HG03045 (cell line): ENCODE results near the gene CHFR.
"Not testable (repeated sequence)": the region's sequence is repeated elsewhere in the genome, so short reads cannot be mapped to it uniquely, and the experiment has no call there.

ENCODE experiments used
- ATAC-seq: cut with Tn5 transposase; IDR thresholded peaks from one replicate; pipeline ENCODE4 v1.9.1; 2021; ENCODE audit warnings: mild to moderate bottlenecking, moderate library complexity; ENCODE audit not compliant: unreplicated experiment

The CHFR gene

DNA sequence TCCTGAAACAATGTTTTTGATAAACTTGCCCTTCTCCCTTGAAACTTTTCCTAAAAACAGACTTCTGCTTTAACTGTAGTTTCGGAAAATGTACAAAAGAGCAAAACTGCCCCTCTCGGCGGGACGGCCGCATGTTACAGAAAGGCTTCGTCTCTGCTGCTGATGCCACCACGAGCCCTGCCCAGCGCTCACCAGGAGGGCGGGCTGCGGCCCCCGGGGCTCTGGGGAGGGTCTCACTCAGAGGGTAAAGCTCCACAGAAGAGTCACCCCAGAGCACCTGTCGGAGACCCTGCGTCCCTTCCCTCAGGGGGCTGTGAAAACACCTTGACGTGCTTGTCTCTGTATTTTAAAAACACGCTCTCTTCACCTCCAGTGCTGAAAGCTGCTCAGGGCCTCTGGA, 46.3 kb downstream of the CHFR start:
- no peak for ATAC-seq

DNA sequence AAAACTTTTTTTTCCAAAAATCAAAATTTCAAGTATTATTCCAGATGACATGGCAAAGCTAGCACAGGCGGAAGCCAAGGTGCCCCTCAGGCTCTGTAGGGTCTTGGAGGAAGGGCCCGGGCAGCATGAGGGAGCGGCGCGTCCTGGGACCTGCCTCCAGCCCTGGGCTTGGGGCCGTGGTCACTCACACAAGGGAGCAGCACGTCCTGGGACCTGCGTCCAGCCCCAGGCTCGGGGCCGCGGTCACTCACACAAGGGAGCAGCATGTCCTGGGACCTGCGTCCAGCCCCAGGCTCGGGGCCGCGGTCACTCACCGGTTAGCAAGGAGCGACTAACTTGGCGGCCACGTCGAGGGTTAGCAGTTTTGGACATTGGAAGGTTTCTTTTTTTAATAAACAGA, 46.9 kb downstream of the CHFR start:
- ATAC-seq: no peak

DNA sequence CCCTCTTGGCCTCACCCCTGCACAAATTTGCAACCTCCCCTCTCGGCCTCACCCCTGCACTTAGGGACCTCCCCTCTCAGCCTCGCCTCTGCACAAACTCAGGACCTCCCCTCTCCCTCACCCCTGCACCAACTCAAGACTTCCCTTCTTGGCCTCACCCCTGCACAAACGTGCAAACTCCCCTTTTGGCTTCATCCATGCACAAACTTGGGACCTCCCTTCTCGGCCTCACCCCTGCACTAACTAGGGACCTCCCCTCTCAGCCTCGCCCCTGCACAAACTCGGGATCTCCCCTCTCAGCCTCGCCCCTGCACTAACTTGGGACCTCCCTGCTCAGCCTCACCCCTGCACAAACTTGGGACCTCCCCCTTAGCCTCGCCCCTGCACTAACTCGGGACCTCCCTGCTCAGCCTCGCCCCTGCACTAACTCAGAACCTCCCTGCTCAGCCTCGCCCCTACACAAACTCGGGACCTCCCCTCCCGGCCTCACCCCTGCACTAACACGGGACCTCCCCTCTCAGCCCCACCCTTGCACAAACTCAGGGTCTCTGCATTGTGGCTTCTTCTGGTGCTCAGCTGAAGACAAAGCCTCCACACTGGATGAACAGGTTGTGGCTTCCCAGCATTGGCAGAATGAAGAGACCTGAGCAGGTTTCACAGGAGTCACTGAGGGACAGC, 47.7 kb downstream of the CHFR start:
- ATAC-seq: no peak

GRCh38 chr12:132838410-132839080, 48.9 kb downstream of the CHFR start:
- ATAC-seq: no peak

GRCh38 chr12:132837693-132838409, 49.6 kb downstream of the CHFR start:
- ATAC-seq: no peak

DNA sequence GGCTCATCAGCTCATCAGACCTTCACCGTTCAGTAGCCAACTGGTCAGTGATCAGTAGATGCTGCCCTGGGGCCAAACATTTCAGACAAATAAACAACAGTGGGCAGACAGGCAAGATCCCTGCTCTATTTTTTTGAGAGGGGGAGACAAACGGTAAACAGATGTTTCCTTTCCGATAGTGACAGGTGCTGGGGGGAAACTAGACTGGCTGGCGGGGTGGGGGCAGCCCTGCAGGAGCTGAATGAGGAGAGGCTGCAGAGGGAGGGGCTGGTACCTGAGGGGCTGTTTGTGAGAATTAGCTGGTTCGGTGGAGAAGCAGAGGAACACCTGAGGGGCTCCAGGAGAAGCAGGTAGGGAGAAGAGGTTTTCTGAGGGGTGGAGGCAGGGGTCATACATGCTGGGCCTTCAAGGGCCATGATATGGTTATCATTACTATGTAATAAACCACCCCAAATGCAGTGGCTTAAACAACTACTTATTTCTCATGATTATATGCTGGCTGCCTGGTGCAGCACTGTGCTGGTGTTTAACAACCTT, 50.5 kb downstream of the CHFR start:
- ATAC-seq: no peak

- ATAC-seq: not testable (repeated sequence)
Measured at GRCh38 chr12:132836230-132836629, 51.2 kb downstream of the CHFR start.

- no peak for ATAC-seq
Measured at GRCh38 chr12:132835076-132836025, 52.1 kb downstream of the CHFR start.

DNA sequence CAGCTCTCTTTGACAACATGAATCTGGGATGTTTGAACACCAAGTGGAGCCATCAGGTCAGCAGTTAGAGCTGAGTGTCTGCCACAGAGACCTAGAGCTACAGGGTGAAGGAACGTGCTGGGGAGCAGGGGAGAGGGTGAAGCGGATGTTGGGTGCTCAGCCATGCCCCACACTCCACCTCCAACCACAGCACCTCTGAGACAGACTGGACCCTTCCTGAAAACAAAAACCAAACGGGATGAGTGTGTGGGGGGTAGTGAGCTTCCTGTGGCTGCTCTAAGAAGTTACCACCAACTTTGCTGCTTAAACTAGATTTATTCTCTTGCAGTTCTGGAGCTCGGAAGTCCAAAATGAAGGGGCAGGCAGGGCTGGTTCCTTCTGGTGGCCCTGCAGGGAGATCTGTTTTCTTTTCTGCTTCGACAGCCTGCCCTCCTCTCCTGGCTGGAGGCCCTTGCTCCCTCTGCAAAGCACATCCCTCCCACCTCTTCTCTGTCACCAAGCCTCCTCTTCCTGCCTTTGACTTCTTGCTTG, 53.2 kb downstream of the CHFR start:
- no peak for ATAC-seq

GRCh38 chr12:132833341-132833740, 54.1 kb downstream of the CHFR start:
- ATAC-seq: no peak

GRCh38 chr12:132831771-132832170, 55.6 kb downstream of the CHFR start:
- no peak for ATAC-seq

GRCh38 chr12:132828706-132829534, 58.5 kb downstream of the CHFR start, which contains the start of gene GOLGA3:
Gene GOLGA3 (minus strand): TSS chr12:132828869. CDS start chr12:132822128, 6,741 bp downstream.
- ATAC-seq: peak; percentile 90

- peak; percentile 33 for ATAC-seq
Measured at GRCh38 chr12:132827763-132828703, 59.4 kb downstream of the CHFR start.

DNA sequence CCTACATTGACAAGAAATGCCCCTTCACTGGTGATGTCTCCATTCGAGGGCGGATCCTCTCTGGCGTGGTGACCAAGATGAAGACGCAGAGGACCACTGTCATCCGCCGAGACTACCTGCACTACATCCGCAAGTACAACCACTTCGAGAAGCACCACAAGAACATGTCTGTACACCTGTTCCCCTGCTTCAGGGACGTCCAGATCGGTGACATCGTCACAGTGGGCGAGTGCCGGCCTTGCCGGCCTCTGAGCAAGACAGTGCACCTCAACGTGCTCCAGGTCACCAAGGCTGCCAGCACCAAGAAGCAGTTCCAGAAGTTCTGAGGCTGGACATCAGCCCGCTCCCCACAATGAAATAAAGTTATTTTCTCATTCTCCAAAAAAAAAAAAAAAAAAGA, 61.5 kb downstream of the CHFR start:
- no peak for ATAC-seq

GRCh38 chr12:132825089-132825488, 62.3 kb downstream of the CHFR start:
- no peak for ATAC-seq

GRCh38 chr12:132824053-132824452, 63.4 kb downstream of the CHFR start:
- no peak for ATAC-seq

DNA sequence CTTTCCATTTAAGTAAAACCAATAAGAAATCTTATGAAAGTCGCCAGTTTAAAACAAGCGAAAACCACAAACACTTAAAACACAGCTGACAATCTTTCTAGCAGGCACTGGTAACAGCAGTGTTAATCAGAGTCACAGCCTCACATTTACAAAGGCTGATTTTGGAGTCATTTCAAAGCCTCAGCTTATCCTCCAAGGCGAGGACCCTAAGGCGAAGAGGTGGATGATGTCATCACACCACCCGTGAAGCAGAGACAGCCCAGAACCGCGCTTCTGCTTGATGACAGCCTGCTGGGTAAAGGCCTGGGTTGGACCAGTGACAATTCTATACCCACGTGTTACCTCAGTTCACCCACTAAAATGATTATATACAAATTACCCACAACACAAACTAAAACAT, 68.8 kb downstream of the CHFR start:
- ATAC-seq: no peak

DNA sequence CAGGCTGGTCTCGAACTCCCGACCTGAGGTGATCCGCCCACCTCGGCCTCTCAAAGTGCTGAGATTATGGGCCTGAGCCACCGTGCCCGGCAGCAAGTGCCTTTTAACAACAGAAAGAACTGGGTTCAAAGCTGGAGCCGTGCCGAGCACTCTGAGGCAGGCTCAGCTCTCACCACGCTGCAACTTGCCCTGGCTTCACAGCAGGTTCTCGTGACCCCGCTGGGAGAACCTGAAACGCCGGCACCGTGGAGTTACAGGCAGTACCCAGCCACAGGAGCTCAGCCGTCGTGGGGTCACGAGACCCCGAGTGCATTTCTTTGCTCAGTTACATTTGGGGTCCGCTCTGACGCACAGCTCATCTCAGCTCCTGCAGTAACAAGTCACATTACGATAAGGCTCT, 73.2 kb downstream of the CHFR start:
- ATAC-seq: no peak
